RCC 7860 (cell line): ENCODE measurements around the gene CAPN8.
A peak's percentile ranks its signal among the peaks of the same experiment; 100 is the strongest.
"Not testable (repeated sequence)": the region's sequence is repeated elsewhere in the genome, so short reads cannot be mapped to it uniquely, and the experiment has no call there.

Experiments
- DNase-seq: peaks from one replicate; pipeline ENCODE4 v3.0.0-alpha.2; 2015; ENCODE audit warnings: low spot score
- FAIRE-seq: peaks from 2 replicates; lab custom pipeline; 2012; peaks lifted over from hg19 to GRCh38; lab: Jason Lieb, UNC

The CAPN8 gene

DNA sequence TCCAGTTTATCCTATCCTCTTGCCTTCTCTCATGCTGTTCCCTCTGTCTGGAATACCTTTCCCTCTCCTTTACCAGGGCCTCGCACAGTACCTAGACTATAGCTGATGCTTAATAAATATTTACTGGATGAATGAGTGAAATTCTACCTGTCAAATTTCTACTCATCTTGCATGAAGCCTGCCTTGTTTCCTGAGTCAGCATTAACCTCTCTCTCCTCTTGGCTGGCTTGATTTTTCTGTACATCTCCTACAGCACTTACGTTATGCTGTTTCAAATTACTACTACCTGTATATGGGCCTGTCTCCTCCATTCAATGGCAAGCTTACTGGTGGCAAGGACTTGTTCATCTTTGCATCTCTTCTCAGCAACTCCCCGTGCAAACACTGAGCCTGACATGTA is 130.8 kb downstream of the CAPN8 start:
- FAIRE-seq = no peak

DNA sequence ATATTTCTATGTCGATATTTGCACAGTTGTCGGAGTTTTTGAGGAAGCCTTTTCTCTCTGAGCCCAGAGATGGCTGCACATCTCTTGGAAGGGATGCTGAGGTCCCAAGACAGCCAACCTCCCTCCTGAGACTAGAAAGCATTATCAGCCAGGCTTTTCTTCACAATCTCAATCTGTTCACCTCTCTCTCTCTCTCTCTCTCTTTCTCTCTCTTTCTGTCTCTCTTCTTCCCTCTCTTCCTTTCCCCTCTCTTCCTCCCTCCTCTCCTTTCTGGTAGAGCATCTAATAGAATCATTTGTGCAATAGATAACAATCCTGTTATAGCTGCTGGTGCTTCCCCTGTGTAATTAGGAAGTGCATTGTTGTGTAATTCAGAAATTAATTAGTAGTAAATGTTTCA is 131.8 kb downstream of the CAPN8 start:
- DNase-seq (no peak), FAIRE-seq (no peak)

More for the DNA sequence above, 130.8 kb downstream of the CAPN8 start:
- DNase-seq = no peak

DNA sequence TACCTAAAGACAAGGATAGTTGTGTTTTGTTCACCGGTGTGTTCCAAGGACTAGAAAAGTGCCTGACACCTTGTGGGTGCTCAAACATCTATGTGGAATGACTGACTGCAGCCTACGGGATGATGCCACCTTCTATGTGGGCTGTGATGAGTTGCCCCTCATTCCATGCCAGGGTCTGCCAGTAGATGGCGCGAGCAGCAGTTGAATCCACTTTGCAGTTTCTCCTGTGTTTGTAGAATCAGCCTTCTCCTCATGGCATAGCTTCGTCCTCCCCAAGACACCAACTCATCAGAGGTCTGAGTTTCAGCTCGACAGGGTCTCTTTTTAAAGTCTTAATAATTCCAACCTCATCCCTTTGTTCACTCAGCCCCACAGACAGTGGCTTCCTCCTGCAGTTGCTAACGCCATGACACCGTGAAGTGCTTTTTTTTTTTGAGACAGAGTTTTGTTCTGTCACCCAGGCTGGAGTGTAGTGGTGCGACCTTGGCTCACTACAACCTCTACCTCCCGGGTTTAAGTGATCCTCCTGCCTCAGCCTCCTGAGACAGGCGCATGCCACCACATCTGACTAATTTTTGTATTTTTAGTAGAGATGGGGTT is 133.7 kb downstream of the CAPN8 start:
- FAIRE-seq (no peak), DNase-seq (peak; percentile 46)

GRCh38 chr1:223525957-223526356 is 139.5 kb downstream of the CAPN8 start:
- DNase-seq (no peak), FAIRE-seq (no peak)

DNA sequence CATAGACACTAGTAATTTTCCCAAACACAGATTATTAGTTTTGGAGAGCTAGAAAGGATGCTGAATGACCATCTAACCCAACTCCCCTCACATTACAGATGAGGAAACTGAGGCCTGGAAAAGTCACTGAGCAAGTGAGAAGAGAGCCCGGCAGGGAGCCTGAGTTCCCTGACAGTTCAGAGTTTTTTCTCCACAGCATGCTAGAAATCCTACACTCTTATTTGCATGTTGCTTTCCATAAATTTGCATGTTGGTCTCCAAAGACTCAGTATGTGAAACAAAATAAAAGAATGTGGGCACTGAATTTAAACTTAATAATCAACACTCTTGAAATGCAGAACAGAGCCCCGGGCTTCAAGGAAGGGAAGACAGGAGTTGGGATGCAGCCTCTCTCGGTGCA is 140.0 kb downstream of the CAPN8 start:
- no peak for DNase-seq
- no peak for FAIRE-seq

DNA sequence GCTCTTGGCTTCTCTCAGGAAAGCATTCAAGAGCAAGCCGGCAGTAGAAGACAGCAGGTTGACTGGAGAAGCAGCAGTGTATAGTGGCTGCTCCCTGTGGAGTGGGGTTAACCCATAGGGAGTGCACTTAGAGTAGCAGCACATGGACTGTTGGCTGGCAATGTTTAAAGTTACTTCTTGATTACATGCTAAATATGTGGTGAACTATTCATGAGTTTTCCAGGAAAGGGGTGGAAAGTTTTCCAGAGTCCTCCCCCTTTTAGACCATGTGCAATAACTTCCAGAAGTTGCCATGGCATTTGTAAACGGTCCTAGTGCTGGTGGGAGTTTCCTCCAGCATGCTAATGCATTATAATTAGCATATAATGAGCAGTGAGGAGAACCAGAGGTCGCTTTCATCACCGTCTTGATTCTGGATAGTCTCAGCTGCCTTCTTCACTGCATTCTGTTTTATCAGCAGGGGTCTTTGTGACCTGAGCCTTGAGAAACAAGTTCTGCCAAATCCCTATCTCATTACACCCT is 140.5 kb downstream of the CAPN8 start:
- FAIRE-seq (no peak), DNase-seq (no peak)

DNA sequence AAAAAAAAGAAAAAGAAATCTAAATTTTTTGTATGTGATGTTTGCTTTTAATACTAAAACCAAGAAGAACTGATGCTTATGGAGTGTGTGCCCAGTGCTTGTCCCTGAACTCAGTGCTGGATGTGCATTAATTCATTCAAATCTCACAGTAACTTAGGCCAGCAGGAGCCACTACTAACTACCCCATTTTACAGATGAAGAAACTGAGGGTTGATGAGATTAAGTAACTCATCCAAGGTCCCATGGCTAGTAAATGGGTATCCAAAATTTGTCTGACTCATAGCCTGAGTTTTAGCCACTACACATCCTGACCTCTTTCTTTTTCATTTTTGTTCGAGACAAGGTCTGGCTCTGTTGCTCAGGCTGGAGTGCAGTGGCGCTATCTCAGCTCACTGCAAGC is 144.4 kb downstream of the CAPN8 start:
- FAIRE-seq (no peak), DNase-seq (no peak)

DNA sequence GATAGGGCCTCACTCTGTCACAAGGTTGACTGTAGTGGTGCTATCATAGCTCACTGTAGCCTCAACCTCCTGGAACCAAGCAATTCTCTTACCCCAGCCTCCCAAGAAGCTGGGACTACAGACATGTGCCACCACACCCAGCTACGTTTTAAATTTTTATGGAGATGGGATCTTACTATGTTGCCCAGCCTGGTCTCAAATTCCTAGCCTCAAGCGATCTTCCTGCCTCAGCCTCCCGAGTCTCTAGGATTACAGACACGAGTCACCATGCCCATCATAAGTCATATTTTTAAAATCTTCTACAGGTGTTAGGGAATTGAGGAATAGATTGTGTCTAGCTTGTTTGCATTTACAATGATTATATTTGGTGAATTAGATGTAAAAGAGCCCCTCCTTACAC is 145.3 kb downstream of the CAPN8 start:
- DNase-seq = no peak
- no peak for FAIRE-seq

DNA sequence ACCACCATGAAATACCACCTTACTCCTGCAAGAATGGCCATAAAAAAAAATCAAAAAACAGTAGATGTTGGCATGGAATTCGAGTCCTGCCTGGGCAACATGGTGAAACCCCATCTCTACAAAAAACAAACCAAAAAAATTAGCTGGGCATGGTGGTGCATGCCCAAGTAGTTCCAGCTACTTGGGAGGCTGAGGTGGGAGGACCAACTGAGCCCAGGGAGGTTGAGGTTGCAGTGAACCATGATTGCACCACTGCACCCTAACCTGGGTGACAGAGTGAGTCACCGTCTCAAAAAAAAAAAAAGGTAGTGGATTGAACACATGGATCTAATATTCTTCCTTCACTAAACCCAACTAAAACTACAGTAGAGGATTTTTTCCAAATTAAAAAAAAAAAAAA is 146.4 kb downstream of the CAPN8 start:
- no peak for DNase-seq
- no peak for FAIRE-seq

DNA sequence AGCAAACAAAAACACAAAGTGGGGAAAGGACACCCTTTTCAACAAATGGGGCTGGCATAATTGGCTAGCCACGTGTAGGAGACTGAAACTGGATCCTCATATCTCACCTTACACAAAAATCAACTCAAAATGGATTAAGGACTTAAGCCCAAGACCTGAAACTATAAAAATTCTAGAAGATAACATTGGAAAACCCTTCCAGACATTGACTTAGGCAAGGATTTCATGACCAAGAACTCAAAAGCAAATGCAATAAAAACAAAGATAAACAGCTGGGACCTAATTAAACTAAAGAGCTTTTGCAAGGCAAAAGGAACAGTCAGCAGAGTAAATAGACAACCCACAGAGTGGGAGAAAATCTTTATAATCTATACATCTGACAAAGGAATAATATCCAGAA is 146.9 kb downstream of the CAPN8 start:
- DNase-seq, FAIRE-seq: not testable (repeated sequence)

- DNase-seq = no peak
These were observed 149.6 kb downstream of the CAPN8 start for GRCh38 chr1:223515926-223516325.

GRCh38 chr1:223515421-223515820 is 150.1 kb downstream of the CAPN8 start:
- no peak for FAIRE-seq

More at GRCh38 chr1:223515926-223516325, 149.6 kb downstream of the CAPN8 start:
- no peak for FAIRE-seq

GRCh38 chr1:223514644-223515043 is 150.9 kb downstream of the CAPN8 start:
- DNase-seq = no peak
- FAIRE-seq = no peak

More at GRCh38 chr1:223515421-223515820, 150.1 kb downstream of the CAPN8 start:
- DNase-seq = no peak

- DNase-seq (no peak), FAIRE-seq (no peak)
These were observed 152.2 kb downstream of the CAPN8 start for GRCh38 chr1:223513309-223513708.

- no peak for DNase-seq
- no peak for FAIRE-seq
These were observed 153.4 kb downstream of the CAPN8 start for GRCh38 chr1:223512057-223512456.

DNA sequence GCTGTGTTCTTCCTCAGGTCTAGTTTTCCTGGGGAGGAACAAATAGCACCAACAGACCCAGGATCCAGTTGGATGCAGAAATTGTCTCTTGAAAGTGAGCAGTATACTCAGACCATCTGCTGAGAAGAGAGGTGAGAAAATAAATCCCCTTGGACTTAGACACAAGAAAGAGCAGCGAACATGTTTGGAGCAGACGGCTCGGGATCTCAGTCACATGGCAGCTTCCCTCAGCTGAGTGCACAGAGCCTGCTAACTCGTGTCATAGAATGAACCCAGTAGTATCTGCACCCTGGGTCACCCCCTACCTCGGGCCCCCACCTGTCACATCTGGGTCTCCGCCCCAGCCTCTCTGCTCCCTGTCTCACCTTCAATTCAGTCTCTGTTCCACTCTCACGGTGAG is 156.7 kb downstream of the CAPN8 start:
- no peak for FAIRE-seq
- DNase-seq = no peak

GRCh38 chr1:223504741-223505140 is 160.8 kb downstream of the CAPN8 start:
- peak; percentile 95 for DNase-seq
- FAIRE-seq = peak; percentile 96

GRCh38 chr1:223503348-223503747 is 162.2 kb downstream of the CAPN8 start:
- no peak for DNase-seq
- no peak for FAIRE-seq

DNA sequence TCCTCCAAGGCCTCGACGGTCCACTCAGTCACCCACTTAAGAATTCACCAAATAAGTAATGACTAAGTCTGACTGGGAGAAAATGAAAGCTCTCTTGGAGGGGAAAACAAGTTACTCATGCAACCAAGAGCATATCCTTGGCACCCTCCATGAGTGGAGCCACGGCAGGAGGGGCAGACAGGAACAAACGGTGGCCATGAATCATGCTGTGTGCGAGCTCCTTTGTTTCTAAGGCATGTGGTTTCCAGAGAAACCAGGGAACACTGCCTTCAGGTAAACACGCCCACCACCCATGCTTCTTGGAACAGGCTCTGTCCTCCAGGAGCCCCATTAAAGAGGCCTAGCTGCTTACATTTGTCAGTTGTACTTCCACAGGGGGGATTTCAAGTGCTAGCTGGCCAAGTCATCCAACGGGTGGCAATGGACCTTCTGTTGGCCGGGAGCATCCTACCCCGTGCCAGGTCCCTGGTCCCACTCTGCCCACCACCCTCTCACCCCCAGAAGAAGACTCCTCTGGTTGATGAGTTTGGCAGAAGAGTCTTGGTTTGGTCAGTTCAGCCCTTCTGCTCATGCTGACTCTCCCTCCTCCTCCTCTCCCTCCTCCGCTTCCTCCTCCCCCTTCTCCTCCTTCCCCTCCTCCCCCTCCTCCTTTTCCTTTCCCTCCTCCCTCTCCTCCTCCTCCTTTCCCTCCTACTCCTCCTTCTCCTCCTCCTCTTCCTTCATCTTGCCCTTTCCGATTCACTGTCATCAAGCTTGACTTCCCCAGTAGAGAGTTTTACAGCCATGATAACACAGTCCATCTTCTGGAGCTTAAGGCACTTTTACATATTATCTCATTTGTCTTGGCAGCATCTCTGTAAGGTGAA is 164.7 kb downstream of the CAPN8 start:
- DNase-seq (peak; percentile 99), FAIRE-seq (peak; percentile 97)

GRCh38 chr1:223496883-223497282 is 168.6 kb downstream of the CAPN8 start:
- DNase-seq = no peak
- no peak for FAIRE-seq

- DNase-seq = no peak
- no peak for FAIRE-seq
These were observed 170.4 kb downstream of the CAPN8 start for GRCh38 chr1:223494926-223495645.
